LNCaP clone FGC (cell line): ENCODE results near the gene FGD6.

Source experiments
- DNase-seq: peaks from one replicate; pipeline ENCODE4 v3.0.0-alpha.2; 2011; ENCODE audit warnings: low read depth
- H3K4me3 ChIP-seq: 2 replicates; pipeline ENCODE4 v1.5.1; 2011; ENCODE audit warnings: mild to moderate bottlenecking, low read depth, low read length, control low read depth
- TF ChIP-seq, protein P1 (sequence below): IDR thresholded peaks from 2 replicates; pipeline ENCODE4 v1.5.1; 2012; ENCODE audit warnings: mild to moderate bottlenecking; ENCODE audit not compliant: control insufficient read depth, insufficient read depth; ENCODE audit errors: extremely low read depth

Gene FGD6

DNA sequence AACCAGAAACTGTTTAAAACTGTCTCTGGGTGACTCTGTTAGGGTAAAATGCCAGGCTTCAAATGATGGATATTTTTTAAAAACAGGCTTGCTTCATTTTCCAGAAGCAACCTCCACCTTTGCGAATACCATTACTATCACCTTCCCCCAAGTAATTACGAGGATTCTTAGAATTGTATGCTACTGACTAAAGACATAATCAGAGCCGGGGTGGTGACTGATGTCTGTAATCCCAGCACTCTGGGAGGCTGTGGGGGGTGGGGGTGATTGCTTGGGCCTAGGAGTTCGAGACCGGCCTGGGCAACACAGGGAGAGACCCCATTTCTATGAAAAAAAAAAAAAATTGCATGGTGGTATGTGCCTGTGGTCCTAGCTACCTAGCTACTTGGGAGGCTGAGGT is 38.3 kb downstream of the FGD6 start:
- no peak for DNase-seq
- H3K4me3 ChIP-seq: no peak overlapping the region
- TF ChIP-seq, protein P1, sequence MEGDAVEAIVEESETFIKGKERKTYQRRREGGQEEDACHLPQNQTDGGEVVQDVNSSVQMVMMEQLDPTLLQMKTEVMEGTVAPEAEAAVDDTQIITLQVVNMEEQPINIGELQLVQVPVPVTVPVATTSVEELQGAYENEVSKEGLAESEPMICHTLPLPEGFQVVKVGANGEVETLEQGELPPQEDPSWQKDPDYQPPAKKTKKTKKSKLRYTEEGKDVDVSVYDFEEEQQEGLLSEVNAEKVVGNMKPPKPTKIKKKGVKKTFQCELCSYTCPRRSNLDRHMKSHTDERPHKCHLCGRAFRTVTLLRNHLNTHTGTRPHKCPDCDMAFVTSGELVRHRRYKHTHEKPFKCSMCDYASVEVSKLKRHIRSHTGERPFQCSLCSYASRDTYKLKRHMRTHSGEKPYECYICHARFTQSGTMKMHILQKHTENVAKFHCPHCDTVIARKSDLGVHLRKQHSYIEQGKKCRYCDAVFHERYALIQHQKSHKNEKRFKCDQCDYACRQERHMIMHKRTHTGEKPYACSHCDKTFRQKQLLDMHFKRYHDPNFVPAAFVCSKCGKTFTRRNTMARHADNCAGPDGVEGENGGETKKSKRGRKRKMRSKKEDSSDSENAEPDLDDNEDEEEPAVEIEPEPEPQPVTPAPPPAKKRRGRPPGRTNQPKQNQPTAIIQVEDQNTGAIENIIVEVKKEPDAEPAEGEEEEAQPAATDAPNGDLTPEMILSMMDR: no peak

DNA sequence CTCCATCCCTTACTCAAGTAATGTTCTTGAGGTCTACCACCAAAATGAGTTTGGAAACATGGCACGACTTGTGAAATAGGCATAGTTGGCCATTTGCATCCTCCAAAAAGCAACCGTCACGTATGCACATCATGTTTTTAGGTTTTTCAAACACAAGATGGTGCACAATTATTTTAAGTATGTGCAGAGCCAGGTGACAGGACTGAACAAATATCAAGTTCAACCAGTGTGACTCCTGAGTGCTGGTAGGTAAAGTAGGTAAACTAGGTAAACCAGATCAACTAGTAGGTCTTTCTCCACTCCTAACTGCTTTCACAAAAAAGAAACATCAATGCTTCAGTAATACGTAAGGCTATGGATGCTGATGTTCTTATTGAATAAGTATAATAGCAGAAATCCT is 39.1 kb downstream of the FGD6 start:
- no peak for DNase-seq
- H3K4me3 ChIP-seq: no peak overlapping the region
- TF ChIP-seq, protein P1: no peak

DNA sequence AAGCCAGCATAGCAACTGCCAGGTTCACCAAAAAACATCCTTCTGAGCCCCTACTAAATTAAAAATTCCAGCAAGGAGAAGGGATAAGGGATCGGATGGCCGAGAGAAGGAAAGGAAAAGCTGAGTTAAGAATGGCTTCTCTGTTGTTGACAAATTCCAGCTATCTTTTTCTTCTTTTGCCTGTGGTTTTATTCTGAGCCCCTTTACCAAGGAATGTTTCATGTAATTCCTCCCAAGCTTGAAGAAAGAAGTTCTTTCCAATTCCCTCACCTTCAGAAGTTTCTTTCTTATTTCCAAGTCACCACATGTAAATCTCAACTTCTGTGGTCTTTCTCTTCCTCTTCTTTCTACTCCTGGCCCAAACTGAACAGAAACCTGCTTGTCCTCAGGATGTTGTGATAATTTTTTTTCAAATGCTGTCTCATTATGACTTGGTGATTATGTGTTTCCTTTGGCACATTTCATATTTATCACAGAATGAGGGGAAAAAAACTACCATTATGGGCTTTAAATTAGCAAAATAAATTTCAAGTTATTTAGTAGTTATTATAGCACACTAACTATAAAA is 40.0 kb downstream of the FGD6 start:
- no peak overlapping the region for H3K4me3 ChIP-seq
- TF ChIP-seq, protein P1: no peak
- no peak for DNase-seq

DNA sequence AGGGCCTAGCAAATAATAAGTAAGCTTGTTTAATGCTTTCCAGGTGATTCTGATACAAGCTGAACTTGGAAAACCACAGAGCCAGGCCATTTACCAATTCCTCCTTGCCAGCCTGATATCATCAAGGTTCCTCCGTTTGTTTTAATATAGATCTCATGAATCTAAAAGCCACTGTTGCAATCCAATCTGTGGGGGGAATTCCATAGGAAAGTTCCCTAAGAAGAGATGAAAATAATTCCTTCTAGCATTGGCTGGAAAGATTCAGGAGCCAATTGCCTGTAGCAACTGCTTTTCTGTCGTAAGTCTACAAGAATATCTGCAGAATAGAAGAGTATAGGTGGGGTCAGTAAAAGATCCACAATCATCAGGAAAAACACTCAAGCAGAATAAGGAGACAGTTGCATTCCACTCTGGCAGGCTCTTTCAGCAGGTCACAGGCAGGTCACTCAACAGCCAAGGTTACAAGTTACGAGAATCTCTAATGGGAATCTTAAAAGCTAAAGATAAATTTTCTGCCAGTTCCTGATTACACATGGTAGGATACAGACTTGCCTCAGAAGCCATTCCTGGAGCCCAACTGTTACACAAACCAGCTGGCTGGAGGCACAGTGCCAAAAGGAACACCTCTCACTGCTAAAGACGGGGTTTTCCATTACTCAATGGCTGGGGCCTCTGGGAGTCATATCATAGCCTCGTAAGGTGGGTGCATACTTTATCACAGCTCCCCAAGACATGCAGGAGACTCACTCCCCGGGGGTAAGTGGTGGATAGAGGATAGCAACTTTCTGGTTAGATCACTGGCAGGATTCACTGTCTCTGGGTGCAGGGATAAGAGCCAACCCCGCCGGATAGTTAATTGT is 43.6 kb downstream of the FGD6 start:
- TF ChIP-seq, protein P1: no peak
- no peak overlapping the region for H3K4me3 ChIP-seq
- DNase-seq: no peak

DNA sequence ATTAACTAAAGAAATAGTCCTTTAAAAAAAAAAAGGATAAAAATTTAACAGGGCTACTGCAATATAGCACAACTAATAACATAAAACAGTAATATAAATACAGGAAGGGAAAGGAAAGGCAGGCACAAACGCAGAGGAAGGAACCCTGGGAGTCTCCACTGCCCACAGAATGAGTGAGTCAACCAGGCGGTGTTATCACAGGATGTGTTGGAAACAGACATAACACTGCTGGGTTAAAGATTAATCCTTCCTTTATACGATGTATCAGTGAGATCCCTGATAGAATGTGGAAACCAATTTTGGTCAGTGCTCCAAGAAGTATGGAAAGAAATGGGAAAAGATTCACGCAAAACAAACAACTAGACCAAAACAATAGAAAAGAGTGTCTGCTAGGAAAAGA is 47.9 kb downstream of the FGD6 start:
- TF ChIP-seq, protein P1: no peak
- H3K4me3 ChIP-seq: no peak overlapping the region
- DNase-seq: no peak

DNA sequence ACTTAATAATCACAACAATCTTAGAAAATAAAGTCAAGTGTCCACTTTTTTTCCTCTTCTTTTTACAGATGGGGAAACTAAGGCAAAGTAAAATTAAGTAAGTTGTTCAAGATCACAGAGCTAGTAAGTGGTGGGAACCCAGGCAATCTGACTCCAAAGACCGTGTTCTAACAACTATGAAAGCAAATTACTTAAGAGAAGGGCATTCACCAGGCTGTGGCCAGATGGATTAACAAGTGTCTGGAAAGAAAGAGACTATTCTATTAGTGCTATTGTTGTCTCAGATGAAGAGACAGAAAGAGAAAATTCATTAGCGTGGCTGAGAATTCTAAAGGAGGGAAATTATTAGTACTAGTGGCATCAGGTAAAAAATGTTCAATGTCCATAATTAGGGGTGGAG is 48.5 kb downstream of the FGD6 start:
- TF ChIP-seq, protein P1: no peak
- no peak for DNase-seq
- no peak overlapping the region for H3K4me3 ChIP-seq
